Astrocyte of the spinal cord (primary cell): Measurements from ENCODE around the gene ATP2B3.

ENCODE experiments used
- DNase-seq: peaks from one replicate; pipeline ENCODE4 v3.0.0; 2011; ENCODE audit warnings: low read depth, low spot score
- H3K4me3 ChIP-seq: 2 replicates; pipeline ENCODE4 v1.5.1; 2011; ENCODE audit warnings: low read depth, mild to moderate bottlenecking, low read length, moderate library complexity
- in situ Hi-C: cut with HindIII; loops from 2 replicates; pipeline ENCODE4 v1.10.0; 2017; ENCODE audit warnings: low sequenced_read_pairs
- TF ChIP-seq, protein P1 (sequence below): IDR thresholded peaks from 2 replicates; pipeline ENCODE4 v1.5.1; 2012; ENCODE audit warnings: low read depth, mild to moderate bottlenecking, low read length, inconsistent platforms

Gene ATP2B3

DNA sequence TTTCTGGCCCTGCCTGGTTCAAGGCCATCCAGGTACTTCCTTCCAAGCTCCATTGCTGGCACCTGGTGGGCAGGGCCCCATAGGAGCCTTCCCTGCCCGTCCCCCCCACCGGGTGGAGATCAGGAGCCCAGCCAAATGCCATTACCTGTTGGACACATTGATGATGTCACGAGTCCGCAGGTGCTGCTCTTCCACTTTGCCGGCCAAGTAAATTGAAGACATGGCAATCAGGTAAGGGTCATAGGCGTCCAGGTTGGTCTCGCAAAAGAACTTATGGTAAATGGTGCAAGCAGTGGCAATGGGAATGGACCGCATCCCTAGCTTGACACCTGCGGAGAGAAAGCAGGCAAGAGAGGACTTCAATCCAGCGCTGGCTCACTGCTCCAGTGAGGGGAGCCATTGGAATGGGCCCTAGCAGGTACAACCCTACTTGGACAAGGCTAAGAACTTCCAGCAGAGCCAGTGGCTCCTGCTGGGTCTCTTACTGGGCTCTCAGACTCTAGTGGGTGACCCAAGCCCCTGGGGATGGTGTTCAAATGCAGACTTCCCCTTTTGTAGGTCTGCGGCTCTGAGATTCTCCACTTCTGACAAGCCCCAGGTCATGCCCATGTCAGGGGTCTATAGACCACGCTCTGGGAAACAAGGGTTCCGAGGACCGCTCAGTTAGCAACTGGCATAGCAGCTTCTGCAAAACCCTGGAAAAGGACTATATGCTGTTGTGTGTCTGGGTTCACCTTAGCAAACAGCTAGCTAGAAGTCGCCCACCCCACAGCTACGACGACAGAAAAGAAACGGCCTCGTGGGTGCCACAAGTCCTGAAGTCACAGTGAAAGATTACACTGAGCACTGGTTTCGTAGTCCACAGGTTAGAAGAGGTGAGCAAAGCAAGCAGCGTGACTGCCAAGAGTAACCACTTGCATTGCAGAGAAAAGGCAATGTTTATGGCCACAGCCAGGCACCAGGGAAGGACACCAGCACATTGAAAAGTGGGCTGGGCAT, 78.7 kb downstream of the ATP2B3 start:
- in situ Hi-C loops = no loop called here
- H3K4me3 ChIP-seq = no peak overlapping the region
- DNase-seq = no peak
- TF ChIP-seq, protein P1, sequence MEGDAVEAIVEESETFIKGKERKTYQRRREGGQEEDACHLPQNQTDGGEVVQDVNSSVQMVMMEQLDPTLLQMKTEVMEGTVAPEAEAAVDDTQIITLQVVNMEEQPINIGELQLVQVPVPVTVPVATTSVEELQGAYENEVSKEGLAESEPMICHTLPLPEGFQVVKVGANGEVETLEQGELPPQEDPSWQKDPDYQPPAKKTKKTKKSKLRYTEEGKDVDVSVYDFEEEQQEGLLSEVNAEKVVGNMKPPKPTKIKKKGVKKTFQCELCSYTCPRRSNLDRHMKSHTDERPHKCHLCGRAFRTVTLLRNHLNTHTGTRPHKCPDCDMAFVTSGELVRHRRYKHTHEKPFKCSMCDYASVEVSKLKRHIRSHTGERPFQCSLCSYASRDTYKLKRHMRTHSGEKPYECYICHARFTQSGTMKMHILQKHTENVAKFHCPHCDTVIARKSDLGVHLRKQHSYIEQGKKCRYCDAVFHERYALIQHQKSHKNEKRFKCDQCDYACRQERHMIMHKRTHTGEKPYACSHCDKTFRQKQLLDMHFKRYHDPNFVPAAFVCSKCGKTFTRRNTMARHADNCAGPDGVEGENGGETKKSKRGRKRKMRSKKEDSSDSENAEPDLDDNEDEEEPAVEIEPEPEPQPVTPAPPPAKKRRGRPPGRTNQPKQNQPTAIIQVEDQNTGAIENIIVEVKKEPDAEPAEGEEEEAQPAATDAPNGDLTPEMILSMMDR = no peak

DNA sequence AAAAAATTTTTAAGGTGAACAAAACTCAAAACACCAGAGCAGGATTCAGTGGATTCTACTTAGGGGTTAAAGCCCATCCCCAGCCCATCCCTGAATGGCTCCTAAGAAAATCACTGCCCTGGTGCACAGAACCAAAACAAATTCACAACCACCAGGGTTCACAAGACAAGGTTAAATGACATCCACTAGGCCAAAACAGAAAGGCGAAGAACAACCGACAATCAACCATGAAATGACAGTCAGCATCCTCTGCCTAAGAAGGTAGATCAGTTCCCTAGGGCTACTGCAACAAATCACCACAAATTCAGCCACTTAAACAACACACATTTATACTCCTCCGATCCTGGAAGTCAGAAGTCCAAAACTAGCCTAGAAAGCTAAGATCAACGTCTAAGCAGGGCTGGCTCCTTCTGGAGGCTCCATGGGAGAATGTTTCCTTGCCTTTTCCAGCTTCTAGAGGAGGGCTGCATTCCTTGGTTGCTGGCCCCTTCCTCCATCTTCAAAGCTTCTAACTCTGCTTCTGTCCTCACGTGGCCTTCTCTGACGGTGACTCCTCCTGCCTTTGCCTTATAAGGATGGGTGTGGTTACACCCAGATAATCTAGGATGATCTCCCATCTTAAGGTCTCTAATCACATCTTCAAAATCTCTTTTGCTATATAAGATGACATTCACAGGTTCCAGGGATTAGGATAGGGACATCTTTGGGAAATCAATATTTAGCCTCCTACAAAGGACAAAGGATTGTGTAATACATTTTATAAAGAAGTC, 79.7 kb downstream of the ATP2B3 start:
- in situ Hi-C loops = no loop called here
- DNase-seq = no peak
- TF ChIP-seq, protein P1 = no peak
- H3K4me3 ChIP-seq = no peak overlapping the region

DNA sequence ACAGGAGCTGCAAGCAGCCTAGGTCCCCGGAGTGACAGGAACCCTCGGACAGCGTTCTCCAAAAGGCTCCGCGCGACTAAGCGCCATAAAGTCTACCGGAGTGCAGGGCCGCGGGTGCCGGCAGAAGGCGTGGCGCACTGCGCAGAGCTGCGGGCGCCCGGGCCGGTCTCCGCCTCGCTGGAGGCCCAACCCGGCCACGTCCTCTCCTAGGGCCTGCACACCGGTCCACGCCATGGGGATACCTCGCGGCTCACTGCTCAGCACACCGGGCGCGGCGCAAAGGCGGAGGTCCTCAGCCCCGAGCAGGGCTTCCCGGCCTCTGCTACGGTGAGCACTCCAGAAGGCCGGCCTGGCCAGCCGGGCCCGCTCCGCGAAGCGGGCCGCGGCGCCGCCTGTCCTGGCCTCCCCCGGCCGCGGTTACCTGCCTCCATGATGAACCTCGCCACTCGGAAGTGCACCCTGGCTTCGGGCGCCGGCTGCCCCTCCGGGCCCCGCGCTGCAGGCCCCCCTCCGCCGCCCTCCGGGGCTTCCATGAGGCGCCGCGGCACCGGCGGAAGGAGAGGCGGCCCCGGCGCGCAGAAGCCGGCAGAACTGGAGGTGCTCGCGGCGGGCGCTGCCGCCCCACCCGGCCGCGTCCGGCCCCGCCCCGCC, 81.2 kb downstream of the ATP2B3 start, which contains the start of gene CCNQ:
CCNQ (minus strand) TSS at position 599 of the 651 bp plus-strand sequence; CDS start at position 533, 66 bp downstream.
- TF ChIP-seq, protein P1 = no peak
- peak within 1 kb of the TSS; percentile 63 for H3K4me3 ChIP-seq
- in situ Hi-C loops = no loop called here
- peak; percentile 30 for DNase-seq

DNA sequence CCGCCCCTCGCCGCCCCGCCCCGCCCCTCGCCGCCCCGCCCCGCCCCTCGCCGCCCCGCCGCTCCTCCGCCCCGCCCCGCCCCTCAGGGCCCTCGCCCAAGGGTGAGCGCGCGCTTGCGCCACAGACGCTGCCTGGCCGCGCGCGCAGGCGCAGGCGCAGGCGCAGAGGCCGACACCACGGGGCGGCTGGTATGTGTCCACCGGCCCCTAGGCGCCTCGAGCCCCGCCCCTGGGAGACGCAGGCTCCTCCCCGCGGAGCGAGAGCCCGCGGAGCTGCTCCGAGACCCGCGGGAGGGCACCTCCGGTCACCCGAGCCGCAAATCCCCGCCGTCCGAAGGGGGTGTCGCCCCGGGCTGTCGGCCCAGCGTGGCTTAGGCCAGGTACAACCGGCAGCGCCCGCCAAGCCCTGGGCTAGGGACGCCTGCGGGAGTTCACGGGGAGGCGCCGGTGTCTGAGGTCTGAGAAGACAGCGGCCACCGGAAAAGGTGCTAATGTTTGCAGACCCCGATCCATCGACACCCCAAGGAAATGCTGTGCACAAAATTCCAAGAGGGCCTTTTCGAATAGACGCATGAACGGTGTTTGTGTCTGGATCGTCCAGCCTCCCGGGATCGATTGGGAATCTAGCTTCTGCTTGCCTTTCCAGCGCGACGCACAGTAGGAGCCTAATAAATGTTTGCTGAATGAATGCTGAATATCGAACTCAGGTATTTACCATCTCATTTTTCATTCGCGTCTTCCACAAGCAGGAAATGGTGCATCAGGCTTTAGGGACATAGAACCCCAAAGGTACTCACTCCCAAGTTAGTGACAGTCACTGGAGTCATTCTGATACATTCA, 82.0 kb downstream of the ATP2B3 start:
- in situ Hi-C loops = no loop called here
- H3K4me3 ChIP-seq = peak overlapping the region; percentile 63
- DNase-seq = peak; percentile 88
- TF ChIP-seq, protein P1 = no peak

DNA sequence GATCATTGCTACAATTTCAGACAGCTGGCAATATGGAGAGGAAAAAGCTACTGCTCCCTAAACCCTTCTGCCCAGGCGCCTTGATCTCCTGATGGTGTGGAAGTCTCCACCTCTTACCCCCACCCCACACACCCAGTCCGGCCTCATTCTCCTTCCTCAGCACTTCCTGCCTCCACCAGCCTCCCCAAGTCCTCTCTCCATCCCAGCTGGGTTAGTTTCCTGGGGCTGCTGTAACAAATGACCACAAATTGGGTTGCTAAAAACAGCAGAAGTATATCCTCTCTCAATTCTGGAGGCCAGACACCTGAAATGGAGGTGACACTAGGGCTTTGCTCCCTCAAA, 82.6 kb downstream of the ATP2B3 start:
- DNase-seq = no peak
- TF ChIP-seq, protein P1 = no peak
- in situ Hi-C loops = no loop called here

More for the DNA sequence above, 82.6 kb downstream of the ATP2B3 start:
- H3K4me3 ChIP-seq = peak overlapping the region; percentile 63
